ENCODE measurements around the gene TEX22.
"Not testable (repeated sequence)": the region's sequence is repeated elsewhere in the genome, so short reads cannot be mapped to it uniquely, and the experiment has no call there.

TEX22 gene, protein sequence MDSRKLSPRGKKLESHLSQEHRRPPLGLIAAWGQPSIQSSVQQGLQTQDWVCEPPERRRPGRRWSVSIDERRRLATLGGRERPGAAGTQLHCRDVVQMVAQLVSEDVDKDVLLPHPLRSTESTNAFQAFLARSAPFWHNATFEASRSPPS

DNA sequence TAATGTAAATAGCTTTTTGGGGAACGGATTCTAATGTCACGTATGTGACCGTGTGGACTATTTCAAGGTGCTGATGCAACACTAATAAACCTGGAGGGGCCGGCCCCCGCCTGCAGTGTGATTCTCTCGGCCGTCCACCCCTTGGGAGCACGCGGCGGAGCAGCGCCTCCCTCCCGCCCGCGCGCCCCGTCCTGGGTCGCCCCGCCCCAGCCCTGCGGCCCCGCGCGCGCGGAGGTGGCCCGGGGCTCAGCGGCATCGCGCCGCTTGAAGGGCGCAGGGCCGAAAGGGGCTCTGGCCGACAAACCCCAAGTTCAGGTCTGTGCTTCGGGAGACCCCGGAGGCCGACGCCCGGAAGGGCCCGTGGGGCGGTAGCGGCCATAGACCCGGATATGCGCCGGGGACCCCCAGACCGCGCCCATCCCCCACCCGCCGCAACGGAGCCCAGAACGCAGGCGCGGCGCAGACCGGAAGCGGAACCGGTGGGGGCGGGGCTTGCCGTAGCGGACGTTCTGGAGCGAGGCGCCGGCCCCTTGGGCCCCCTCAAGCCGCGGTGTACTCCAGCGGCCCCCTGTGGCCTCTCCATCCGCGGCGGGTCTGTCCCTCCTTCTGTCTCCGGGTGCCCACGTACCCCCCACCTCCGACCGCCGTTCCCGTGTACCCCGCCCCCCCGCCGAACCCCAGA lies at the start of gene TEX22:
Gene TEX22 (plus strand): TSS at position 495 of the 682 bp plus-strand sequence. CDS start 803 bp downstream, outside the sequence.
- DNase-seq (ENCODE audit: low read depth in 3 of 3, low spot score in 1 of 3) = peak; percentile 71 to 98 (median 78)

DNA sequence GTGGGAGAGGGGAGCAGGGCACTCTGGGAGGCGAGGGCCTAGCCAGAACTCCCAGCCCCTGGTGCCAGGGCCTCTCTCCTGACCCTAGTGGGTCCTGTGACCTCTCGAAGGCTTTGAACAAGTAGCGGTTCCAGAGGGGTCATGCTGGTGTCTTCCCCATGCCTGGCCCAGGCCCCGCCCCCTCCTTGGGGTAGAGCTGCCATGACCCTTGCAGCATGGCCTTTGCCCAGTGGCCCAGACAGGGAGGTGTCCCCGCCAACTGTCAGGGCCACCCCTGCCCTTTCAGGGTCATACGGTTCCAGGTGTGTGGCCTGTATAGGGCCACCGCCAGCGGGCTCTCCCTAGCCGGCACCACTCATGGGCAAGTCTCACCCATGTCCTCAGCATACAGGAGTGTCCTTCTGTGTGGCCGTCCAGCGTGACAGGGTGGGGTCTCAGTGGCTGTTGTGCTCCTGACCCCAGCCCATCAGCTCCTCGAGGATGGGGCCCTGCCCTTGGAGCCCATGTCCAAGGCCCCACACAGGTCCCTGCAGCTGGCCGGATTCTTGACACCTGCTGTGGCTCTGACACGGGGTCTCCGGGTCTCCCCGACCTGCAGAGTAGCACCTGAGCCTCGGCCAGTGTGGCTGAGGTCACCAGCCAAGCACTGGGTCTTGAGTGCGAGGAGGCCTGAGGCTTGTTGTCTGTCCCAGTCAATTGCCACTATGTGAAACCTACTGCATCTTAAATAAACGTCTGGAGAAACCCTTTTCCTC lies 49.2 kb upstream of the TEX22 start:
- no peak for DNase-seq (ENCODE audit: low read depth in 3 of 3, low spot score in 1 of 3)

DNA sequence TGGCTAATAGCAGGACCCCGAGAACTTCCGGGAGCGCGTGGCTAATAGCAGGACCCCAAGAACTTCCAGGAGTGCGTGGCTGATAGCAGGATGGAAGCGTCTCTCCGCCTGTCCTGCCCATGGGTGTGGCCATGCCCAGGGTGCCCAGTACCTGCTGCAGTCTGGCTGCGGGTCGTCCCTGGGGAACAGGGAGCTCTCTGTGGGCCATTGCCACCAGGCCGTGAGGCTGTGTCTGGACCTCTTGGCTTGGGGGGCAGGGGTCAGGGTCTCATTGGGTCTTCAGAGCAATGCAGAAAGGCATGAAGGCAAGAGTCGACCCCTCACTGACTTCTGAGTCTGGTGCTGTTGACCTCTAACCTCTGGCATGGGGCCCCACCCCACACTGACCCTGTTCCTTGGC lies 48.3 kb upstream of the TEX22 start:
- no peak for DNase-seq (ENCODE audit: low read depth in 3 of 3, low spot score in 1 of 3)

DNA sequence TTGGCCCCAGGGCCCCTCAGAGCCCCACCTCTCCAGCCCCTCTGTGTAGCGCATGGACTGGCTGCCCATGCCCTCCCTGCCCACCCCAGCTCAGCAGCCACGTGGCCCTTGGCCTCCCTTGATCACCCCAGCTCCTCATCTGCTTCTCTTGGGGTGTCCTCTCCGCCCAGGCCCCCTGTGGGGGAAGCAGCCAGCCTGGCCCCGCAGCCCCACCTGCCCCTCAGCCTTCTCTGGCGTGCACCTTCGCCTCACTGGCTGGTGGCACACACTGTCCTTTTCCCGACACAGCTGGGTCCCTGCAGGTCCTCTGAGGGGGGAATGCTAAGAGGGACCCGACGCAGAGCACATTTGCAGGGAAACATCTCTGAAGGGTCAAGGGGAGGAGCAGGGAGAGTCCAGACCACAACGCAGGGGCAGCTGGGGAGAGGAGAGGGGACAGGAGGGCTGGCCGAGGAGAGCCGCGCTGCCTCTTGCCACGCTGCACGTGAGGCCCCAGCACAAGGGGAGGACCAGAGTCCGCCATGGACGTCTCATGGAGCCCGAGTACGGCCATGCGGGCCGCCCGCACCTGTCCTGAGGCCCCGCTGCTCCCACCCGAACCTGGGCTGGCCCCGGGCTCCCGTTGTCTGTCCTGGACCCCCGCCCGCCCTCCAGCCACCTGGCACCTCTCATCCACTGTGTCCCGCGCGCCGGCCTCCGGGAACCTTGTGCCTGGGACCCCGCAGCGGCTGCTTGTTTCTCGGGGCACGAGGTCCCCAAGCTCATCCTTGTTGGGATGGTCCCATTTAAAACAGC lies 47.7 kb upstream of the TEX22 start:
- DNase-seq (ENCODE audit: low read depth in 3 of 3, low spot score in 1 of 3) = no peak

DNA sequence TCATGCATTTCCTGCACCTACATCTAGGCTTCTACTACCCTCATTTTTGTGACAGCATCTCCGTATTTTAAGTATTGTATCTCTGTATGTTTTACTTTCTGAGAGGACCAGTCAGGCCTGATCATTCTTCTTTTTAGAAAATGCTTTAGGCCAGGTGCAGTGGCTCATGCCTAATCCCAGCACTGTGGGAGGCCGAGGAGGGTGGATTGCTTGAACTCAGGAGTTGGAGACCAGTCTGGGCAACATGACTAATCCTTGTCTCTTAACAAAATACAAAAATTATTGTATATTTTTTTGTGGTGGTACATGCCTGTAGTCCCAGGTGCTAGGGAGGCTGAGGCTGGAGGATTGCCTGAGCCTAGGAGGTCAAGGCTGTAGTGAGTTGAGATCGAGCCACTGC lies 46.9 kb upstream of the TEX22 start:
- no peak for DNase-seq (ENCODE audit: low read depth in 3 of 3, low spot score in 1 of 3)

DNA sequence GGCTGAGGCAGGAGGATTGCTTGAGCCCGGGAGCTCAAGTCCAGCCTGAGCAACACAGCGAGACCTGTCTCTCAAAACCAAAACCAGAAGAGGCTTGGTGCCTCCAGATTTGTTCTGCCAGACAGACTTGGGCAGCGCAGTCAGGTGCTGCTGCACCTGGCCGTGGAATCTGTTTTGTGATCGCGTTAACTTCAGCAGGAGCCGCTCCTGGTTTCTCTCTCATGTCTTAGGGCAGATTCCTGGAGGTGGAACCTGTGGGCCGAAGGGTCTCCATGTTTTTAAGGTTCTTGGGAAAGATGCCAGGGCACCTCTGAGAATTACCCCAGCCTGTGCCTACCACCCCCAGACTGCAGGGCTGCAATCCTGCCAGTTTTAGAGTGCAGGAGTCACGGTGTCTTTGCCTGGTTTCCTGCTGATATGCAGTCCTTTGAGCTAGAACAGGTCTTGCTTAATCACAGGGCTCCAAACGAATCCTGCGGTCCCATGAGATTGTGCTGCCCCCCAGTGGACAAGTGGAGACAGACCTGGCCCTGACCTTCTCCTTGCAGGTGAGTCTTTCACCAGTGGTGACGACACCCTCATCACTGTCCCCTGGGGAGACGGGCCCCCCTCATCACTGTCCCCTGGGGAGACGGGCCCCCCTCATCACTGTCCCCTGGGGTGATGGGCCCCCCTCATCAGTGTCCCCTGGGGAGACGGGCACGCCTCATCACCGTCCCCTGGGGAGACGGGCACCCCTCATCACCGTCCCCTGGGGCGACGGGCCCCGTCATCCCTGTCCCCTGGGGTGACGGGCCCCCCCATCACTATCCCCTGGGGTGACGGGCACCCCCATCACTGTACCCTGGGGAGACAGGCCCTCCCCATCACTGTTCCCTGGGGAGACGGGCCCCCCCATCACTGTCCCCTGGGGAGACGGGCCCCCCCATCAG lies 46.2 kb upstream of the TEX22 start:
- DNase-seq (ENCODE audit: low read depth in 3 of 3, low spot score in 1 of 3) = peak; percentile 69 to 83 (median 77)

DNA sequence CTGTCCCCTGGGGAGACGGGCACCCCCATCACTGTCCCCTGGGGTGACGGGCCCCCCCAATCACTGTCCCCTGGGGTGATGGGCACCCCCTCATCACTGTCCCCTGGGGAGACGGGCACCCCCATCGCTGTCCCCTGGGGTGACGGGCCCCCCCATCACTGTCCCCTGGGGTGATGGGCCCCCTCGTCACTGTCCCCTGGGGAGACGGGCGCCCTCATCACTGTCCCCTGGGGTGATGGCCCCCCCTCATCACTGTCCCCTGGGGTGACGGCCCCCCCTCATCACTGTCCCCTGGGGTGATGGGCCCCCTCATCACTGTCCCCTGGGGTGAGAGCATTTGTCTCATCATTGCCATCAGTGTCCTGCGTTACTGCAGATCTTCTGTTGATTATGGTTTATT lies 45.2 kb upstream of the TEX22 start:
- no peak for DNase-seq (ENCODE audit: low read depth in 3 of 3, low spot score in 1 of 3)

DNA sequence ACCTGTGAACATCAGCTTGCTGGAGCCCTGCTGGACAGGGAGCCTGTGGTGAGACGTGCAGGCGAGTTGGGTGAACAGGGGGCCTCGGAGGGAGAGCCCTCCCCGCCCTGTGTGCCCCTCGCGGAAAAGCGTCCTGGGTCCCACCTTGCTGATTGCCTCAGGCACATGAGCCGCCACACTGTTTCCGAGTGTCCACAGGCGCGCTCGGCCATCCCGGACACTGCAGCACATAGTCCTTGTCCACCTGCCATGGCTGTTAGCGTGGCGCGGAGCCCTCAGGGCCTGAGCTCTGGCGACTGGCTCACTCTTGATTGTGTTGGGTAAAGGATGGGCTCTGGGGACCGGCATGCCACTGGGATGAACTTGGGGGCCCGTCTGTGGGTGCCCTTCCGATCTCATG lies 43.8 kb upstream of the TEX22 start:
- DNase-seq (ENCODE audit: low read depth in 3 of 3, low spot score in 1 of 3) = no peak

DNA sequence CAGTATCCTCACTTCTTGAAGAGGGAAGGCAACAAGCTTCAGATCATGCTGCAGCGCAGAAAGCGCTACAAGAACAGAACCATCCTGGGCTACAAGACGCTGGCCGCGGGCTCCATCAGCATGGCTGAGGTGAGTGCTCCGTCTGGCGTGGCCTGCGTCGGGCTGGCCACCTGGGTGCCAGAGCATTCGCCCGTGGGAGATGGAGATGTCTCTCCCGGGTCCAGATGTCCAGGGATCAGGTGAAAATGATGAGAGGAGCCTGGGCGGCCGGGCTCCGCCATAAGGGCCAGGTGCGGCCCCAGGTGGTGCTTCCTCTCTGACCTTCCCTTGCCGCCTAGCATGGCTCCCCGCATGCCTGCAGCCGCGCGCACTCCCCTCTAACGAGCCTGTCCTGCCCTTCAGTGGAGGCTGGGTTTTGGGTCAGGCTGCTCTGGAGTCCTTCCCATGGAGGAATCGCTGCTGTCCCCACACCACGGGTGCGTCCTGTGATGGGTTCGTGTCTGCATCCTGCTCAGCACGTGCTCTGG lies 43.2 kb upstream of the TEX22 start:
- DNase-seq (ENCODE audit: low read depth in 3 of 3, low spot score in 1 of 3) = no peak

DNA sequence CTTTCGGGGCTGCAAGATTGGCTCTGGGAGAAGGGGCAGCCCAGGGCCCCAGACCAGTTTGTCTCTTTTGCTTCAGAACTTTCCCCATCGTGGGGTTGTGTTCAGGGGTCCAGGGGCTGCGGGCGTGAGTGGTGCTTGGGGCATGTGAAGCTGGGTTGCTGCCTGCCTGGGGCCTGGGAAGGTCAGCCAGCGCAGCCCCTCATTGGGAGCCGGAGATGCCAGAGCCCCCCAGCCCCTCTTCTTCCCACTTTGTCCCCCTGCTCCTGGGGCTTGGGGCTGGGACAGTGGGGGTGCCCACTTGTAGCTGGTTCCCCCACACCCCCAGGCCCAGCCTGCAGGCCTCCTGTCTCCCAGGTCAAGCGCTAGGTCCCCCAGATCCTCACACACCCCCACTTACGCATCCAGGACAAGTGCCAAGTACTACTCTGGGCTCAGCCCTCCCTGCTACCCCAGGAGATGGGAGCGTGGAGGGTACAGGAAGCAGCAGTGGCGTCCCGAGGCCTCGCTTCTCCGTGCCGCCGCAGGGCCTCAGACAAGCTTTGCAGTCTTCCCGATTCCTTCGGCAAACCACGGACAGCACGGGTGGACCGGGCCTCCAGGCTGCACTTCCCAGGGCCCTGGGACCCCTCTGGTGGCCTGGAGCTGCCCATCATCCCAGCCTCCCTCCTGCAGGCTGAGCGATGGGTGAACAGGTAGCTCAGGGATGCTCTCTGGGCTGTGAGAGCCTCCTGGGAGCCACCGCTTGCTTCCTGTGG lies 42.3 kb upstream of the TEX22 start:
- DNase-seq (ENCODE audit: low read depth in 3 of 3, low spot score in 1 of 3) = no peak

DNA sequence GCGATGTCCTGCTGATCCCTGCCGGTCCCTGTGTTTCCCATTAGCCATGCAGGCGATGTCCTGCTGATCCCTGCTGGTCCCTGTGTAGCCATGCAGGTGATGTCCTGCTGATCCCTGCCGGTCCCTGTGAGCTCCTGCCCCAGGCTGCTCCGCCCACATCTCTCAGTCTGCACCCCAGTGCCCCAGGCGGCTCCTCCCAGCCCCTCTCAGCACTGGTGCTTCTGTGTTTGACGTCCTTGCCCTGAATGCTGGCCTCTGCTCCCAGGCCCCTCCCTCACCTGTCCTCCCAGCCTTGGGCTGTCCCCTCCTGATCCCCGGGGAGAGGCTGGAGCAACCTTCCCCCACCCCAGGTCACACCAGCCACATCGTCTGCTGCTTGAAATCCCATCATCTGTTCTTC lies 41.4 kb upstream of the TEX22 start:
- no peak for DNase-seq (ENCODE audit: low read depth in 3 of 3, low spot score in 1 of 3)

DNA sequence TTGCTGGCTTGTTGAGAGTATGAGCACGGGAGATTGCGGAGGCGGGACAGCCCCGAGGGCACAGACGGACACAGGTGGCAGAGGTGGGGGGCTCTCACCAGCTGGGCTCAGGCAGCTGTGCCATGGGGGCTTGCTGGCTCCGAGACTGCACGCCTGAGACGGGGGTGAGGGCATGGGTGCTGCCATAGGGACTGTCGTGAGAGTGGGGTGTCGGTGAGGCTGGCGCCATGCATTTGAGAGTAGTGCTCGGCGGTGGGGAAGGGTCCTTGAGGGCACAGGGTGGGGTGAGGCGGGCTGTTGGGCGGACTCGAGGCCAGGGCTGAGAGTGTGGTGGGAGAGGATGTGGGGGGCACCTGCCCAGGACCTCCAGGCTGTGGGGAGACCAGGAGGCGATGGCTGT lies 40.7 kb upstream of the TEX22 start:
- no peak for DNase-seq (ENCODE audit: low read depth in 3 of 3, low spot score in 1 of 3)

DNA sequence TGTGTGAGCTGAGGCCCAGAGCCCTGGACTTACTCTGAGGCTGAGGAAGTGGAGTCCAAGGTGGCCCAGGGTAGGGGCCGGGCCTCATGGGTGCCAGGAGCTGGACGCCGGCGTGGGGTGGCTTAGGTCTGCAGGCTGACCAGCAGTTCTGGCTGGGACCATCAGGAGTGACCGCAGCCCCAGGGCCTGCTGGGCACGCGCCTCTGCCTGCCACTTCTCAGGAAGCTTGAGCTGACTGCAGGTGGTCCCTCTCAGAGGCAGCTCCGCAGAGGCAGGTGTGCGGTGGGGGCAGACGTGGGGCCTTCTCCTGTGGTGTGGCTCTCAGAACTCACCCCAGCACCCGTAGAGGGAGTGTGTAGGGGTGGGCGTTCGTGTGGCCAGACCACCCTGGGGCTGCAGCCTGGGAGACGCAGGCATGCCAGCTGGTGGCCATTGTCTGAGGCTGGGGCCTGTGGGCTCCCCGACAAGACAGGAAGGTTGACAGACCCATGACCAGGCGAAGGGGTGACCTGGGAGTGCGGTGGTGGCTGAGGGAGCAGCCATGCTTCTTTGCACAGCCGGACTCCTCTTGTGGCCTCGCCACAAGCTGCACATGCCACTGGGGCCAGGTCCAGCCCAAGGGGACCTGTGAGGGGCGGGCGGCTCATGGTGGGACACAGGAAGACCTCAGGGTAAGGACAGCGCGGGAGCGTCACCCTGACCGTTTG lies 40.0 kb upstream of the TEX22 start:
- DNase-seq (ENCODE audit: low read depth in 3 of 3, low spot score in 1 of 3) = no peak

DNA sequence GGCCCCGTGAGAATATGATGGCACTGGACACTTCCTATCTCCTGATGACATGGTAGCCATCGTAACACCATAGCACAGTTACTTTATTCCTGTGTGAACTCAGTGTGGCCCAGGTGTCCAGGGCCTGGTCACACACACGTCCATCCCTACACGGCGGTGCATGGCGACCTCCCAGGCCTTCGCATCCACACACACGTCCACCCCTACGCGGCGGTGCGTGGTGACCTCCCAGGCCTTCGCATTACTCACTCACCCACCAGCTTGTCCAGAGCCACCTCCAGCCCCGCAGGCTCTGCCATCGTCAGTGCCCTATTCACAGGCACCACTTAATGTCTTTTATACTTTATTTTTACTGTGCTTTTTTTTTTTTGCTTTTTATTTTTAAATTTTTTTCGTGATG lies 39.4 kb upstream of the TEX22 start:
- no peak for DNase-seq (ENCODE audit: low read depth in 3 of 3, low spot score in 1 of 3)

DNA sequence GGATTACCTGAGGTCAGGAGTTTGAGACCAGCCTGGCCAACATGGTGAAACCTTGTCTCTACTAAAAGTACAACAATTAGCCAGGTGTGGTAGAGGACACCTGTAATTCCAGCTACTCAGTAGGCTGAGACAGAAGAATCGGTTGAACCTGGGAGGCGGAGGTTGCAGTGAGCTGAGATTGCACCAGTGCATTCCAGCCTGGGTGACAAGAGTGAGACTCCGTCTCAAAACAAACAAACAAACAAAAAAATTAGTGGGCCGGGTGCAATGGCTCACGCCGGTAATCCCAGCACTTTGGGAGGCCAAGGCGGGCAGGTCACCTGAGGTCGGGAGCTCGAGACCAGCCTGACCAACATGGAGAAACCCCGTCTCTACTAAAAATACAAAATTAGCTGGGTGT lies 36.9 kb upstream of the TEX22 start:
- DNase-seq (ENCODE audit: low read depth in 3 of 3, low spot score in 1 of 3) = not testable (repeated sequence)

DNA sequence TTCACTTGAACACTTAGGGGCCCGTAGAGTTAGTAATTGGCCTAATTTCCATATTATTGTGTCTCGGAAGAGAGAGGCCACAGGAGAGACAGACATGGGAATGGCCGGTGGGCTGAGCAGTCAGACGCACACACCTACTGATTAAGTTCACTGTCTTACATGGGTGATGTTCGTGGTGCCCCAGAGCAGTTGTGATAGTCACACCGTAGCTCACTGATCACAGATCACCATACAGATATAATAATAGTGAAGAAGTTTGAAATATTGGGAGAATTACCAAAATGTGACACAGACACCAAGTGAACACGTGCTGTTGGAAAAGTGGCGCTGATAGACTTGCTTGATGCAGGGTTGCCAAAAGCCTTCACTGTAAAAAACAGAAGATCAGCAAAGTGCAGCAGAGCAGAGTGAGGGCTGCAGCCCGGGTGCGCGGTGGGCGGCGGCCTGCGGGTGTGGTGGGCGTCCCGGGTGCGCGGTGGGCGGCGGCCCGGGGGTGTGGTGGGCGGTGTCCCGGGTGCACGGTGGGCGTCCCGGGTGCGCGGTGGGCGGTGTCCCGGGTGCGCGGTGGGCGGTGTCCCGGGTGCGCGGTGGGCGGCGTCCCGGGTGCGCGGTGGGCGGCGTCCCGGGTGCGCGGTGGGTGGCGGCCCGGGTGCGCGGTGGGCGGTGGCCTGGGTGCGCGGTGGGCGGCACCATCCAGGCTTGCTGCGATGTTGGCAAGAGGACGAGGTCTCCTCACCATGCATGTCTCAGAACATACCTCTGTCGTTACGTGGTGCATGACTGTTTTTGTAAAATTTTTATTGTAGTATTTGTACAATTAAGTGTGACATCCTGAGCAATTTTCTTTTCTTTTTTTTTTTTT lies 34.3 kb upstream of the TEX22 start:
- DNase-seq (ENCODE audit: low read depth in 3 of 3, low spot score in 1 of 3) = no peak

DNA sequence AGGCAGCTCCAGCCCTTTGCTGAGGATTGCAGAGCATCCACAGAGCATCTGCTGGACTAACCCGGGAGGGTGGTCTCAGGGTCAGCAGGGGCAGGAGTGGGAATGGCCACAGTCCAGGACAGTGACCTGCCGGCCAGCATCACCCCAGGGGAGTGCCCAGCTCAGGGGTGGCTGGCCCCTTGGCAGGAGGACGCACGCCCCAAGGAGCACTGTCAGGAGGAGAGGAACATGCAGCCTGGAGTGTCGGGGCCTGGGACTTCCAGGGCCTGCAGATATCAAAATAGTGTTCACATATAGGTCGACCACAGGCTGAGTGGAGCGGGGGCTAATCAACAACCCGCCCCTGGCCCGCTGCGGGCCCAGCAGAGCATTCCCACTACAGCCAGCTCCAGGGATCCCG lies 33.2 kb upstream of the TEX22 start:
- DNase-seq (ENCODE audit: low read depth in 3 of 3, low spot score in 1 of 3) = no peak

DNA sequence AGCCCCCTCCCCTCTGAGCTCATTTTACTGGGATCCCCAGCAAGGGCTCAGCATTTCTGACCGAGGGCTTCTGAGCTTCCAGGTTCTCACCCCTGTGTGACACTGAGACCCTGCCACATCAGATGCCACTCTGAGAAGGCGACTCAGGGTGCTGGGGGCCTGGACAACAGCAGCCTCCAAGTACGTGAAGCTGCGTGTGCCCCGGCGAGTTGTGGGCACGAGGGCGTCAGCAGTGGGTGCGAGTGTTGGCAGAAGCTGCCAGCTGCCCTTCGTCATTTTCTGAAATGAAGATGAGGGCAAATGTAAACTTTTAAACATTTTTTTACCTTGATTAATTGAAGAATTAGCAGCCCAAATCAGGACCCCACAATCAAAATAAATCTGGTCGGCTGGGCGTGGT lies 32.7 kb upstream of the TEX22 start:
- no peak for DNase-seq (ENCODE audit: low read depth in 3 of 3, low spot score in 1 of 3)

All from stimulated activated CD4-positive, alpha-beta T cell treated with anti-CD3 and anti-CD28 coated beads, TNF-alpha, amount 100 ng/mL, for 1 hour (primary cell).